ENCODE measurements around the gene CCDC17.

DNA sequence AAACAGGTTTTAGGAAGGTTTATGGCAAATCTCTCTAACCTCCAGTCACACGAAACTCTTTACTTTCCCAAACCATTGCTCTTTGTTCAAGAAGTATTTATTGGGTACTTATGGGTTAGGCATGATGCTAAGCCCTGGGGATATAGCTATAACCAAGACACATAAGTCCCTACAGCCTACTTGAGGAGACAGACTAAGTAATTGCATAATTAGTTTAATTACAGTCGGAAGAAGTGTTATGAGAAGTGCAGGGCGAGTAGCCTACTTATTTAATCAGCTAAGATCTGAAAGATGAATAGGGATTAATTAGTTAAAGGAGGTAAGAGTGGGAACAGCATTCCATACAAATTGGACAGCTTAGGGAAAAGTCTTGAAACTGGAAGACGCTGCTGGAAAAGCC, 53.2 kb downstream of the CCDC17 start:
- TF ChIP-seq CTCF (IDR thresholded peaks at IDR 0.05): no peak
- no peak for TF ChIP-seq POLR2A (IDR thresholded peaks at IDR 0.05)
